A673 (cell line): ENCODE results near the gene ELOVL6.

Experiments
- EZH2 ChIP-seq: fragments of 200-600 bp; sonication (generic); IDR thresholded peaks from 2 replicates; pipeline ENCODE4 v1.6.1; 2017; ENCODE audit warnings: borderline replicate concordance, low read depth, mild to moderate bottlenecking, mixed read lengths, antibody characterized with exemption, low read length; ENCODE audit not compliant: poor library complexity, severe bottlenecking
- TF ChIP-seq, protein P1 (sequence below): fragments of 300-800, 200-600 bp; sonication (generic); conservative IDR thresholded peaks from 2 replicates; pipeline ENCODE4 v1.5.1; 2017; ENCODE audit warnings: low read depth, mild to moderate bottlenecking, antibody characterized with exemption, low read length, moderate library complexity, mixed read lengths

DNA sequence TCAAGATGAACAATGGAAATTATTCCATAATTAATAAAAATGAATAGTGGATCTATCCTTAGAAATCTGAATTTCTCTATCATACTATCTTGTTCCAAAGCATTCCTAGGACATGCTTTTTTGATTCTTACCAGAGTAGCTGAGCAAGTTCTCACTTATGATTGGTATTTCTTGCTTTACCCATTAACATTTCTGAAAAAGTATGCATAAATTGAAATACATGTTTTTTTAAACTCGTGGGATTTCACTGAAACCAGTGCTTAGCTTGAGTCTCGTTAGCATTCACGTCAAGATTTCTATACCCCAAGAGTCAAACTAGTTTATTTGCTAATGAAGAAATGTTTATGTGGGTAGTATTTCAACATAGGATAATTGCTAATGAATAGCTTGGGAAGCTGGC, 89.0 kb downstream of the ELOVL6 start:
- TF ChIP-seq, protein P1, sequence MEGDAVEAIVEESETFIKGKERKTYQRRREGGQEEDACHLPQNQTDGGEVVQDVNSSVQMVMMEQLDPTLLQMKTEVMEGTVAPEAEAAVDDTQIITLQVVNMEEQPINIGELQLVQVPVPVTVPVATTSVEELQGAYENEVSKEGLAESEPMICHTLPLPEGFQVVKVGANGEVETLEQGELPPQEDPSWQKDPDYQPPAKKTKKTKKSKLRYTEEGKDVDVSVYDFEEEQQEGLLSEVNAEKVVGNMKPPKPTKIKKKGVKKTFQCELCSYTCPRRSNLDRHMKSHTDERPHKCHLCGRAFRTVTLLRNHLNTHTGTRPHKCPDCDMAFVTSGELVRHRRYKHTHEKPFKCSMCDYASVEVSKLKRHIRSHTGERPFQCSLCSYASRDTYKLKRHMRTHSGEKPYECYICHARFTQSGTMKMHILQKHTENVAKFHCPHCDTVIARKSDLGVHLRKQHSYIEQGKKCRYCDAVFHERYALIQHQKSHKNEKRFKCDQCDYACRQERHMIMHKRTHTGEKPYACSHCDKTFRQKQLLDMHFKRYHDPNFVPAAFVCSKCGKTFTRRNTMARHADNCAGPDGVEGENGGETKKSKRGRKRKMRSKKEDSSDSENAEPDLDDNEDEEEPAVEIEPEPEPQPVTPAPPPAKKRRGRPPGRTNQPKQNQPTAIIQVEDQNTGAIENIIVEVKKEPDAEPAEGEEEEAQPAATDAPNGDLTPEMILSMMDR = no peak
- TF ChIP-seq EZH2 = no peak
